H9 (cell line): ENCODE measurements around the gene ABHD1. TPM values are rescaled to one million over a fixed set of nuclear protein-coding genes. Genes with fewer than 3 reads are reported as not detected.

Source experiments
- DNase-seq: peaks from one replicate; pipeline ENCODE4 v3.0.0-alpha.2; 2017
- H2AFZ ChIP-seq: one replicate; pipeline ENCODE4 v1.6.1; 2013; ENCODE audit warnings: mild to moderate bottlenecking, low read length, control low read depth, moderate library complexity
- H2AK5ac ChIP-seq: 2 replicates; pipeline ENCODE4 v1.6.1; 2013; ENCODE audit warnings: low read length, control low read depth, mixed read lengths; ENCODE audit not compliant: insufficient read length
- H2BK120ac ChIP-seq: one replicate; pipeline ENCODE4 v1.6.1; 2013; ENCODE audit warnings: low read depth, mild to moderate bottlenecking, low read length, control low read depth, inconsistent platforms; ENCODE audit not compliant: poor library complexity, severe bottlenecking
- H2BK12ac ChIP-seq: 2 replicates; pipeline ENCODE4 v1.6.1; 2013; ENCODE audit warnings: low read length, control low read depth, mixed read lengths, low read depth; ENCODE audit not compliant: insufficient read length
- H2BK15ac ChIP-seq: 2 replicates; pipeline ENCODE4 v1.6.1; 2013; ENCODE audit warnings: low read depth, low read length, control low read depth
- H2BK20ac ChIP-seq: one replicate; pipeline ENCODE4 v1.6.1; 2013; ENCODE audit warnings: low read depth, mild to moderate bottlenecking, low read length, control low read depth, inconsistent platforms; ENCODE audit not compliant: poor library complexity, severe bottlenecking
- H2BK5ac ChIP-seq: 2 replicates; pipeline ENCODE4 v1.6.1; 2013; ENCODE audit warnings: low read length, control low read depth, mixed read lengths; ENCODE audit not compliant: insufficient read length
- H3K14ac ChIP-seq: 2 replicates; pipeline ENCODE4 v1.6.1; 2013; ENCODE audit warnings: low read length, control low read depth; ENCODE audit not compliant: insufficient read depth
- H3K18ac ChIP-seq: 2 replicates; pipeline ENCODE4 v1.6.1; 2013; ENCODE audit warnings: low read depth, mild to moderate bottlenecking, mixed read lengths, low read length, control low read depth; ENCODE audit not compliant: insufficient read length
- H3K23ac ChIP-seq: 2 replicates; pipeline ENCODE4 v1.6.1; 2013; ENCODE audit warnings: low read length, control low read depth, mixed read lengths, low read depth; ENCODE audit not compliant: insufficient read length
- H3K23me2 ChIP-seq: 2 replicates; pipeline ENCODE4 v1.6.1; 2013; ENCODE audit warnings: low read depth, mild to moderate bottlenecking, mixed read lengths, low read length, control low read depth; ENCODE audit not compliant: insufficient read length, poor library complexity, severe bottlenecking
- H3K27ac ChIP-seq: 2 replicates; pipeline ENCODE4 v1.5.1; 2013; ENCODE audit warnings: low read length, control low read depth, mixed read lengths, low read depth; ENCODE audit not compliant: insufficient read length
- H3K27me3 ChIP-seq: 2 replicates; pipeline ENCODE4 v1.6.1; 2013; ENCODE audit warnings: low read length, control low read depth, inconsistent platforms; ENCODE audit not compliant: insufficient read depth
- H3K4ac ChIP-seq: 2 replicates; pipeline ENCODE4 v1.6.1; 2013; ENCODE audit warnings: low read depth, mild to moderate bottlenecking, control low read depth, inconsistent platforms, low read length, moderate library complexity
- H3K4me1 ChIP-seq: 2 replicates; pipeline ENCODE4 v1.6.1; 2013; ENCODE audit warnings: low read length, control low read depth, inconsistent platforms; ENCODE audit not compliant: insufficient read depth
- H3K4me2 ChIP-seq: 2 replicates; pipeline ENCODE4 v1.6.1; 2013; ENCODE audit warnings: low read length, control low read depth, mixed read lengths; ENCODE audit not compliant: insufficient read length, insufficient read depth
- H3K56ac ChIP-seq: 2 replicates; pipeline ENCODE4 v1.6.1; 2013; ENCODE audit warnings: low read depth, mild to moderate bottlenecking, mixed read lengths, low read length, control low read depth; ENCODE audit not compliant: insufficient read length
- H3K79me1 ChIP-seq: 2 replicates; pipeline ENCODE4 v1.6.1; 2013; ENCODE audit warnings: low read depth, mild to moderate bottlenecking, moderate library complexity, low read length, control low read depth, inconsistent platforms; ENCODE audit not compliant: insufficient read depth, poor library complexity, severe bottlenecking
- H3K79me2 ChIP-seq: 2 replicates; pipeline ENCODE4 v1.6.1; 2013; ENCODE audit warnings: low read length, control low read depth, inconsistent platforms; ENCODE audit not compliant: insufficient read depth
- H3K9ac ChIP-seq: 2 replicates; pipeline ENCODE4 v1.6.1; 2013; ENCODE audit warnings: low read length, control low read depth, mixed read lengths; ENCODE audit not compliant: insufficient read length; ENCODE audit errors: extremely low read depth
- H3K9me3 ChIP-seq: one replicate; pipeline ENCODE4 v1.6.1; 2013; ENCODE audit warnings: low read depth, low read length, inconsistent platforms; ENCODE audit not compliant: control insufficient read depth
- H3T11ph ChIP-seq: one replicate; pipeline ENCODE4 v1.6.1; 2013; ENCODE audit warnings: mild to moderate bottlenecking, low read length, control low read depth, inconsistent platforms
- H4K20me1 ChIP-seq: one replicate; pipeline ENCODE4 v1.6.1; 2013; ENCODE audit not compliant: control insufficient read depth, insufficient read length, insufficient read depth
- H4K5ac ChIP-seq: 2 replicates; pipeline ENCODE4 v1.6.1; 2013; ENCODE audit warnings: low read depth, mild to moderate bottlenecking, mixed read lengths, low read length, control low read depth; ENCODE audit not compliant: insufficient read length
- H4K8ac ChIP-seq: replicated peaks from 2 replicates; pipeline ENCODE4 v1.6.1; 2013; ENCODE audit warnings: low read length, control low read depth, mixed read lengths, low read depth; ENCODE audit not compliant: insufficient read length
- H4K91ac ChIP-seq: 2 replicates; pipeline ENCODE4 v1.6.1; 2013; ENCODE audit warnings: low read depth, mild to moderate bottlenecking, moderate library complexity, mixed read lengths, low read length, control low read depth; ENCODE audit not compliant: insufficient read length
- H3K27ac Mint-ChIP-seq, 3 experiments: 2 replicates in 2 of 3; 3 replicates in 1 of 3; pipeline ENCODE4 v1.8.0; 2020 to 2021; ENCODE audit warnings: mixed read lengths in 3 of 3, mild to moderate bottlenecking in 1 of 3, moderate library complexity in 1 of 3
- H3K27me3 Mint-ChIP-seq: 2 replicates; pipeline ENCODE4 v1.8.0; 2021; ENCODE audit warnings: low read depth, mild to moderate bottlenecking, moderate library complexity, mixed read lengths
- H3K36me3 Mint-ChIP-seq, 3 experiments: 2 replicates in 2 of 3; 3 replicates in 1 of 3; pipeline ENCODE4 v1.8.0; 2020 to 2021; ENCODE audit warnings: low read depth in 3 of 3, mixed read lengths in 3 of 3; ENCODE audit not compliant: insufficient read depth in 1 of 3
- H3K4me1 Mint-ChIP-seq, 2 experiments: 2 replicates each; pipeline ENCODE4 v1.8.0; 2020; ENCODE audit warnings: mixed read lengths in 2 of 2
- H3K4me3 Mint-ChIP-seq, 2 experiments: 2 replicates in 1 of 2; 3 replicates in 1 of 2; pipeline ENCODE4 v1.8.0; 2020 to 2021; ENCODE audit warnings: mild to moderate bottlenecking in 2 of 2, mixed read lengths in 2 of 2, moderate library complexity in 1 of 2
- H3K9me3 Mint-ChIP-seq, 2 experiments: 2 replicates in 1 of 2; 3 replicates in 1 of 2; pipeline ENCODE4 v1.8.0; 2020; ENCODE audit warnings: mild to moderate bottlenecking in 2 of 2, mixed read lengths in 2 of 2, moderate library complexity in 1 of 2
- CTCF ChIP-seq: fragments of 200-600 bp; sonication (generic); conservative IDR thresholded peaks from 3 replicates; pipeline ENCODE4 v1.8.0; 2021; ENCODE audit warnings: antibody characterized with exemption, mild to moderate bottlenecking
- WGBS: extraction: QIAGEN DNeasy Blood & Tissue Kit; methylation state at CpG from one replicate; pipeline ENCODE4 v1.1.7; 2013; ENCODE audit warnings: missing lambda C conversion rate, low lambda C conversion rate, mixed read lengths; ENCODE audit not compliant: insufficient read length; ENCODE audit errors: extremely low coverage; 5-methylcytosine and 5-hydroxymethylcytosine counted together
- total RNA-seq: library from RNA; stranded (reverse); gene quantifications from 2 replicates; pipeline ENCODE4 v1.2.1, GENCODE V29; 2021

Gene ABHD1
- total RNA-seq, 1 experiment from 2014 or later: 0.31 TPM

DNA sequence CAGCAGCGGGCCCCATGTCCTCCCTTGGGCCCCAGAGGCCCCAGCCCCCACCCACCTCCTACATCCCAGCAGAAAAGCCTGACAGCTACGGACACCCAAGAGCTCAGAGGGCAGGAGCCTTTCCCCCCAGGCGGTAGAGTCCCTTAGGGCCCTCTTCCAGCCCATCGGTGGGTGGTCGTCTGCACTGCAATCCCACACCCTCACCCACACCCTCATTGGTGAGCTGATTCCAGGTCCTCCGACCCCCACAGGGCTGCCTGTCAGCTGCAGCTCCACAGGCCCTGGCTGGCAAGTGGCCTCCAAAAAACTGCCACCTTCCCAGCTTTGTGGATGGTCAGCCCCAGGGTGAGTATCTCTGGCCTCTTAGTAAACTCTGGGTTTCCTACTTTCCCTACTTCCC, 35.7 kb downstream of the ABHD1 start:
- Histone ChIP-seq H2BK120ac (no peak overlapping the region), H2AK5ac (no peak overlapping the region), H3K4ac (no peak overlapping the region), H3T11ph (no peak overlapping the region), H4K5ac (no peak overlapping the region), H3K27me3 (no peaks in the 10 kb centered on the region), H4K91ac (no peak overlapping the region), H3K27ac (no peak overlapping the region), H3K4me1 (no peaks in the 10 kb centered on the region), H4K20me1 (no peaks in the 10 kb centered on the region), H3K18ac (no peak overlapping the region), H3K23ac (no peak overlapping the region), H3K79me1 (no peaks in the 10 kb centered on the region), H2AFZ (no peak overlapping the region), H2BK5ac (no peak overlapping the region), H3K9me3 (no peaks in the 10 kb centered on the region), H4K8ac (no peak overlapping the region), H3K23me2 (no peaks in the 10 kb centered on the region), H2BK12ac (no peak overlapping the region), H3K4me2 (no peak overlapping the region), H2BK20ac (no peak overlapping the region), H3K79me2 (no peaks in the 10 kb centered on the region), H3K14ac (no peak overlapping the region), H3K9ac (no peak overlapping the region), H2BK15ac (no peak overlapping the region), H3K56ac (no peak overlapping the region)
- Mint-ChIP-seq H3K36me3 (no peaks in the 10 kb centered on the region), H3K4me3 (no peak overlapping the region), H3K27ac (no peak overlapping the region), H3K4me1 (peaks cover 4 to 15% of the 10 kb centered on the region in 2 experiments), H3K27me3 (peaks cover 3% of the 10 kb centered on the region), H3K9me3 (0 out of 5 replicates have a peak, but pooled peaks cover 2 to 3% of the 10 kb centered on the region in 2 experiments)
- no CpG with 5 or more reads among the region's 6 CpGs for WGBS
- no peak for DNase-seq
- no peak for TF ChIP-seq CTCF
